H1 (cell line): ENCODE results near the gene KRT9. TPM values are rescaled to one million over a fixed set of nuclear protein-coding genes. Genes with fewer than 3 reads are reported as not detected.

ENCODE experiments used
- CTCF ChIA-PET: fragments of 300-600 bp; sonication (Branson Sonifier 250); formaldehyde crosslinking; loops from one replicate; lab custom pipeline; 2021; ENCODE audit not compliant: partially characterized antibody; lab: Charles Lee
- POLR2A ChIA-PET: fragments of 300-600 bp; sonication (Branson Sonifier 250); formaldehyde crosslinking; loops from one replicate; lab custom pipeline; 2021; ENCODE audit warnings: inconsistent platforms; ENCODE audit not compliant: partially characterized antibody; lab: Charles Lee
- DNase-seq, 2 experiments: peaks; one replicate each; pipeline versions ENCODE4 v3.0.0 to v3.0.0-alpha.2; 2010 to 2022; ENCODE audit warnings: low spot score in 2 of 2, low read depth in 1 of 2, mixed read lengths in 1 of 2
- FAIRE-seq: peaks from 2 replicates; lab custom pipeline; 2011; peaks lifted over from hg19 to GRCh38; lab: Jason Lieb, UNC
- H2AFZ ChIP-seq: 2 replicates; pipeline ENCODE4 v1.8.1; 2012; ENCODE audit warnings: low read length, inconsistent platforms
- H2AK5ac ChIP-seq: 2 replicates; pipeline ENCODE4 v1.6.1; 2013; ENCODE audit warnings: low read depth, low read length
- H2BK120ac ChIP-seq: replicated peaks from 2 replicates; pipeline ENCODE3; 2013; ENCODE audit warnings: low read depth, low read length, inconsistent platforms
- H2BK12ac ChIP-seq: 2 replicates; pipeline ENCODE4 v1.6.1; 2013; ENCODE audit warnings: low read depth, low read length
- H2BK15ac ChIP-seq: 2 replicates; pipeline ENCODE4 v1.6.1; 2013; ENCODE audit warnings: low read length
- H2BK20ac ChIP-seq: 2 replicates; pipeline ENCODE4 v1.6.1; 2013; ENCODE audit warnings: low read length
- H2BK5ac ChIP-seq: 2 replicates; pipeline ENCODE4 v1.6.1; 2013; ENCODE audit warnings: low read depth, low read length
- H3K14ac ChIP-seq: 2 replicates; pipeline ENCODE4 v1.6.1; 2013; ENCODE audit warnings: inconsistent platforms; ENCODE audit not compliant: insufficient read length
- H3K18ac ChIP-seq: 2 replicates; pipeline ENCODE4 v1.6.1; 2013; ENCODE audit warnings: low read length; ENCODE audit errors: extremely low read depth
- H3K23ac ChIP-seq: 2 replicates; pipeline ENCODE4 v1.6.1; 2013; ENCODE audit warnings: inconsistent platforms; ENCODE audit not compliant: insufficient read length
- H3K23me2 ChIP-seq: 2 replicates; pipeline ENCODE4 v1.6.1; 2013; ENCODE audit warnings: low read depth, low read length
- H3K27ac ChIP-seq: 2 replicates; pipeline ENCODE4 v1.6.1; 2011; ENCODE audit warnings: low read depth, low read length, inconsistent platforms
- H3K27me3 ChIP-seq, 4 experiments: replicated peaks in 1 of 4; 1 replicate in 1 of 4; 2 replicates in 3 of 4; pipeline versions ENCODE4 v1.6.1 to v1.8.1; 2011 to 2013; ENCODE audit warnings: low read length in 3 of 4, mild to moderate bottlenecking in 3 of 4, inconsistent platforms in 2 of 4, mixed read lengths in 2 of 4, moderate library complexity in 1 of 4; ENCODE audit not compliant: control insufficient read depth in 3 of 4, insufficient read depth in 3 of 4; ENCODE audit errors: extremely low read depth in 1 of 4
- H3K36me3 ChIP-seq, 4 experiments: 2 replicates each; pipeline versions ENCODE4 v1.6.1 to v1.8.1; 2011 to 2013; ENCODE audit warnings: mild to moderate bottlenecking in 4 of 4, low read length in 3 of 4, moderate library complexity in 2 of 4, control low read depth in 1 of 4, inconsistent platforms in 1 of 4; ENCODE audit not compliant: insufficient read depth in 4 of 4, control insufficient read depth in 2 of 4
- H3K4ac ChIP-seq: replicated peaks from 2 replicates; pipeline ENCODE3; 2013; ENCODE audit warnings: low read length, low read depth, mixed read lengths, inconsistent platforms; ENCODE audit not compliant: insufficient read length
- H3K4me1 ChIP-seq, 4 experiments: replicated peaks in 1 of 4; 1 replicate in 1 of 4; 2 replicates in 3 of 4; pipeline versions ENCODE4 v1.6.1 to v1.8.1; 2011 to 2013; ENCODE audit warnings: low read length in 3 of 4, inconsistent platforms in 2 of 4, mixed read lengths in 1 of 4; ENCODE audit not compliant: insufficient read depth in 4 of 4, control insufficient read depth in 3 of 4
- H3K4me2 ChIP-seq, 2 experiments: 2 replicates each; pipeline versions ENCODE4 v1.6.1 to v1.8.1; 2011 to 2013; ENCODE audit warnings: low read depth in 2 of 2, low read length in 2 of 2, control low read depth in 1 of 2, inconsistent platforms in 1 of 2, mild to moderate bottlenecking in 1 of 2; ENCODE audit not compliant: insufficient read depth in 1 of 2
- H3K4me3 ChIP-seq, 4 experiments: fragments of 200-600, 300-600 bp in 1 of 4; sonication (generic), shearing (Covaris generic), sonication (Bioruptor Twin) in 1 of 4; 2 replicates each; pipeline versions ENCODE4 v1.5.1 to v1.8.1; 2011 to 2016; ENCODE audit warnings: low read length in 4 of 4, low read depth in 3 of 4, control low read depth in 2 of 4, inconsistent platforms in 2 of 4, mild to moderate bottlenecking in 2 of 4, mixed read lengths in 1 of 4, moderate library complexity in 1 of 4; ENCODE audit not compliant: insufficient read depth in 2 of 4; ENCODE audit errors: extremely low read depth in 1 of 4
- H3K56ac ChIP-seq: replicated peaks from 2 replicates; pipeline ENCODE3; 2013; ENCODE audit warnings: low read depth, mild to moderate bottlenecking, mixed read lengths, low read length, inconsistent platforms; ENCODE audit not compliant: insufficient read length
- H3K79me1 ChIP-seq: 2 replicates; pipeline ENCODE4 v1.6.1; 2013; ENCODE audit warnings: low read depth, low read length, control low read depth
- H3K79me2 ChIP-seq, 2 experiments: 2 replicates each; pipeline versions ENCODE4 v1.6.1 to v1.8.1; 2012 to 2013; ENCODE audit warnings: low read length in 2 of 2, mild to moderate bottlenecking in 2 of 2, inconsistent platforms in 1 of 2; ENCODE audit not compliant: insufficient read depth in 2 of 2, control insufficient read depth in 1 of 2
- H3K9ac ChIP-seq, 4 experiments: replicated peaks in 1 of 4; 1 replicate in 1 of 4; 2 replicates in 3 of 4; pipeline versions ENCODE4 v1.6.1 to v1.8.1; 2011 to 2013; ENCODE audit warnings: low read depth in 3 of 4, low read length in 3 of 4, control low read depth in 2 of 4, mild to moderate bottlenecking in 2 of 4, moderate library complexity in 2 of 4, inconsistent platforms in 1 of 4; ENCODE audit errors: extremely low read depth in 1 of 4
- H3K9me3 ChIP-seq, 2 experiments: 2 replicates each; pipeline versions ENCODE4 v1.6.1 to v1.8.1; 2012 to 2013; ENCODE audit warnings: mild to moderate bottlenecking in 2 of 2, moderate library complexity in 2 of 2, control low read depth in 1 of 2, inconsistent platforms in 1 of 2, low read depth in 1 of 2, low read length in 1 of 2, mixed read lengths in 1 of 2; ENCODE audit not compliant: insufficient read depth in 2 of 2
- H4K20me1 ChIP-seq, 2 experiments: replicated peaks in 1 of 2; 2 replicates each; pipeline versions ENCODE3 to v1.8.1; 2011 to 2013; ENCODE audit warnings: inconsistent platforms in 2 of 2, low read length in 2 of 2, mild to moderate bottlenecking in 1 of 2; ENCODE audit not compliant: insufficient read depth in 2 of 2, control insufficient read depth in 1 of 2
- H4K5ac ChIP-seq: 2 replicates; pipeline ENCODE4 v1.6.1; 2013; ENCODE audit warnings: low read length, low read depth, mixed read lengths, inconsistent platforms; ENCODE audit not compliant: insufficient read length
- H4K8ac ChIP-seq: 2 replicates; pipeline ENCODE4 v1.8.0; 2013; ENCODE audit warnings: mild to moderate bottlenecking, moderate library complexity, low read length, inconsistent platforms; ENCODE audit not compliant: insufficient read depth; ENCODE audit errors: extremely low read depth
- H4K91ac ChIP-seq: replicated peaks from 2 replicates; pipeline ENCODE3; 2013; ENCODE audit warnings: low read length, mixed read lengths, inconsistent platforms; ENCODE audit not compliant: insufficient read length
- BACH1 ChIP-seq: IDR thresholded peaks from 2 replicates; pipeline ENCODE4 v1.6.1; 2012; ENCODE audit warnings: low read length, improper control_type of control experiment
- CHD1 ChIP-seq: IDR thresholded peaks from 2 replicates; pipeline ENCODE4 v1.6.1; 2012; ENCODE audit warnings: low read depth, low read length, improper control_type of control experiment
- MAX ChIP-seq: IDR thresholded peaks from 2 replicates; pipeline ENCODE4 v1.6.1; 2012; ENCODE audit warnings: inconsistent platforms
- NRF1 ChIP-seq: IDR thresholded peaks from 2 replicates; pipeline ENCODE4 v1.6.1; 2011; ENCODE audit warnings: mild to moderate bottlenecking, low read depth, low read length, improper control_type of control experiment
- POLR2AphosphoS5 ChIP-seq: IDR thresholded peaks from 2 replicates; pipeline ENCODE4 v1.6.1; 2011; ENCODE audit warnings: low read depth, low read length
- RBBP5 ChIP-seq: IDR thresholded peaks from 2 replicates; pipeline ENCODE4 v1.7.1; 2012; ENCODE audit warnings: low read depth, mild to moderate bottlenecking, inconsistent platforms, low read length, moderate library complexity, borderline replicate concordance
- WGBS, 2 experiments: shearing (Covaris generic) in 1 of 2; methylation state at CpG; one replicate each; pipeline versions ENCODE4 v1.1.6 to v1.1.7; 2013 to 2015; ENCODE audit warnings: low lambda C conversion rate in 2 of 2, mixed read lengths in 2 of 2, inconsistent platforms in 1 of 2, low coverage in 1 of 2, missing lambda C conversion rate in 1 of 2; ENCODE audit not compliant: insufficient replicate concordance in 2 of 2, insufficient coverage in 1 of 2, insufficient read length in 1 of 2; ENCODE audit errors: extremely low coverage in 1 of 2, missing lambda C conversion rate in 1 of 2; 5-methylcytosine and 5-hydroxymethylcytosine counted together
- polyA plus RNA-seq, 7 experiments: library from polyadenylated mRNA; depleted of rRNA in 3 of 7; stranded (reverse) in 5 of 7; unstranded in 2 of 7; fragments of >200 nt in 5 of 7; fragments of 200-250 nt in 2 of 7; gene quantifications; 1 replicate in 5 of 7; 2 replicates in 1 of 7; 4 replicates in 1 of 7; pipeline versions ENCODE4 v1.2.1 to v1.2.3, GENCODE V29; 2011 to 2013; ENCODE audit warnings: missing spikeins in 2 of 7, mixed read lengths in 2 of 7
- total RNA-seq: library from RNA; stranded (reverse); fragmentation: NEBNext Ultra II Directional; extraction: Animal tissue kit (Norgen Biotek cat#: 25700); gene quantifications from 2 replicates; pipeline ENCODE4 v1.2.1, GENCODE V29; 2021

Gene KRT9
- total and polyA plus RNA-seq, 2 of the 8 experiments (the other 6 are each of a cell fraction or from before 2014, with no cell fraction given): not detected

DNA sequence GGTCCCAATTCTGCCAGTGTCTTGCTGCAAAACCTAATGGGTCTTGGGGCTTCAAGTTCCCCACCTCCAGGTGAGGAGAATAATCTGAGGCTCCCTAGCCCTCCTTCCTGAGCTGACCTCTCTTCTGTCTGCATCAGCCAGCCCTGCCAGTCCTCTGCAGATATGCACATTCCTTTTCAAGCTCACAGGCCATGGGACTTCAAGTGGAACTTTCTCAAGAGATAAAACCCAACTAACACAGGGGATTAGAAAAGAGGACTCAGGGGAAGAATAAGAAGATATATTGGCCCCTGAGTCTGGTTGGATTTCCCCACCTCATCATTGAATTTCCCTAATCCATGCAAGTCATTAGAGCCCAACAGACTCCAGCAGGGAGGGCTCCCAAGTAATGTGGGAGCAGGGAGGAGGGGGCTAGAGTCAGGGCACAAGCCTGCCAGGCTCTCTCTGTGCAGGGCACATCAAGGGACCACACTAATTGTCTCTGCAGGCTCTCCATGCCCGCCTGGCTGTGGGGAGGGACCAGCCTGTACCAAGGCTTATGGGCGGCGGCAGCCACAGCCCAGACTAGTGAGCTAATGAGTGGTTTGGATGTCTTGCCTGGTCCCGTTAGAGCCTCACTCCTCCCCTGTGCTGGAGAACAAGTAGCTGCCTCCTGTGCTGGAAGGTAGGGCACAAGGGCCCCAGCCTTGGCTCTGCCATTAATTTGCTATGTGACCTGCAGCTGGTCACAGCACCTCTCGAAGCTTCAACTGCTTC is 13.6 kb upstream of the KRT9 start:
- Histone ChIP-seq H3K27ac (no peak overlapping the region), H4K20me1 (no peaks in the 10 kb centered on the region), H4K8ac (no peak overlapping the region), H3K4me1 (no peaks in the 10 kb centered on the region; a peak in 1 of 7 replicates), H3K27me3 (no peaks in the 10 kb centered on the region; a peak in 1 of 7 replicates), H3K36me3 (no peaks in the 10 kb centered on the region), H4K91ac (no peak overlapping the region), H2AK5ac (no peak overlapping the region), H2BK15ac (no peak overlapping the region), H3K4me2 (no peak overlapping the region), H2AFZ (no peak overlapping the region), H4K5ac (no peak overlapping the region), H3K4me3 (no peak overlapping the region), H3K14ac (no peak overlapping the region), H2BK120ac (no peak overlapping the region), H3K9me3 (no peaks in the 10 kb centered on the region), H3K79me2 (no peaks in the 10 kb centered on the region), H3K23ac (no peak overlapping the region), H3K23me2 (no peaks in the 10 kb centered on the region), H3K4ac (no peak overlapping the region), H3K56ac (no peak overlapping the region), H2BK12ac (no peak overlapping the region), H3K9ac (no peak overlapping the region), H2BK20ac (no peak overlapping the region), H3K79me1 (no peaks in the 10 kb centered on the region), H3K18ac (no peak overlapping the region), H2BK5ac (no peak overlapping the region)
- POLR2A ChIA-PET: interaction anchor here (0.7 kb wide), 1 partner anchor 1027 kb away, joined by 3 read pairs; no protein-coding TSS in a partner anchor
- 89% methylated on average over 5 of the region's 5 CpGs; no CpG with 5 or more reads in 1 of the 2 experiments for WGBS, 2 experiments
- FAIRE-seq: no peak
- DNase-seq: no peak
- CTCF ChIA-PET: interaction anchor here (0.9 to 5.4 kb wide), 6 partner anchors 18 to 99 kb away, joined by 3 to 46 read pairs (median 6); no protein-coding TSS in a partner anchor
- TF ChIP-seq RBBP5: no peak
- no peak for TF ChIP-seq CHD1
- no peak for TF ChIP-seq NRF1
- no peak for TF ChIP-seq POLR2AphosphoS5
- TF ChIP-seq MAX: no peak
- TF ChIP-seq BACH1: no peak
